BLaER1 (cell line): ENCODE data around the gene NCBP3.

Source experiments
- H3K27ac ChIP-seq: shearing (Covaris generic); formaldehyde crosslinking; 2 replicates; pipeline ENCODE4 v1.8.1; 2022
- H3K27me3 ChIP-seq: shearing (Covaris generic); formaldehyde crosslinking; 2 replicates; pipeline ENCODE4 v1.8.1; 2022
- H3K36me3 ChIP-seq: shearing (Covaris generic); formaldehyde crosslinking; 2 replicates; pipeline ENCODE4 v1.8.1; 2022
- H3K4me1 ChIP-seq: shearing (Covaris generic); formaldehyde crosslinking; 2 replicates; pipeline ENCODE4 v1.8.1; 2022
- H3K4me2 ChIP-seq: shearing (Covaris generic); formaldehyde crosslinking; 2 replicates; pipeline ENCODE4 v1.8.1; 2022
- H3K4me3 ChIP-seq: shearing (Covaris generic); formaldehyde crosslinking; 2 replicates; pipeline ENCODE4 v1.8.1; 2022
- H3K9ac ChIP-seq: shearing (Covaris generic); formaldehyde crosslinking; 2 replicates; pipeline ENCODE4 v1.8.1; 2022
- H3K9me3 ChIP-seq: shearing (Covaris generic); formaldehyde crosslinking; 2 replicates; pipeline ENCODE4 v1.8.1; 2022
- H4K20me1 ChIP-seq: shearing (Covaris generic); formaldehyde crosslinking; 2 replicates; pipeline ENCODE4 v1.8.1; 2022
- Cebpa-rat ChIP-seq: shearing (Covaris generic); IDR thresholded peaks from 2 replicates; pipeline ENCODE4 v1.8.1; 2022

The NCBP3 gene, protein sequence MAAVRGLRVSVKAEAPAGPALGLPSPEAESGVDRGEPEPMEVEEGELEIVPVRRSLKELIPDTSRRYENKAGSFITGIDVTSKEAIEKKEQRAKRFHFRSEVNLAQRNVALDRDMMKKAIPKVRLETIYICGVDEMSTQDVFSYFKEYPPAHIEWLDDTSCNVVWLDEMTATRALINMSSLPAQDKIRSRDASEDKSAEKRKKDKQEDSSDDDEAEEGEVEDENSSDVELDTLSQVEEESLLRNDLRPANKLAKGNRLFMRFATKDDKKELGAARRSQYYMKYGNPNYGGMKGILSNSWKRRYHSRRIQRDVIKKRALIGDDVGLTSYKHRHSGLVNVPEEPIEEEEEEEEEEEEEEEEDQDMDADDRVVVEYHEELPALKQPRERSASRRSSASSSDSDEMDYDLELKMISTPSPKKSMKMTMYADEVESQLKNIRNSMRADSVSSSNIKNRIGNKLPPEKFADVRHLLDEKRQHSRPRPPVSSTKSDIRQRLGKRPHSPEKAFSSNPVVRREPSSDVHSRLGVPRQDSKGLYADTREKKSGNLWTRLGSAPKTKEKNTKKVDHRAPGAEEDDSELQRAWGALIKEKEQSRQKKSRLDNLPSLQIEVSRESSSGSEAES

DNA sequence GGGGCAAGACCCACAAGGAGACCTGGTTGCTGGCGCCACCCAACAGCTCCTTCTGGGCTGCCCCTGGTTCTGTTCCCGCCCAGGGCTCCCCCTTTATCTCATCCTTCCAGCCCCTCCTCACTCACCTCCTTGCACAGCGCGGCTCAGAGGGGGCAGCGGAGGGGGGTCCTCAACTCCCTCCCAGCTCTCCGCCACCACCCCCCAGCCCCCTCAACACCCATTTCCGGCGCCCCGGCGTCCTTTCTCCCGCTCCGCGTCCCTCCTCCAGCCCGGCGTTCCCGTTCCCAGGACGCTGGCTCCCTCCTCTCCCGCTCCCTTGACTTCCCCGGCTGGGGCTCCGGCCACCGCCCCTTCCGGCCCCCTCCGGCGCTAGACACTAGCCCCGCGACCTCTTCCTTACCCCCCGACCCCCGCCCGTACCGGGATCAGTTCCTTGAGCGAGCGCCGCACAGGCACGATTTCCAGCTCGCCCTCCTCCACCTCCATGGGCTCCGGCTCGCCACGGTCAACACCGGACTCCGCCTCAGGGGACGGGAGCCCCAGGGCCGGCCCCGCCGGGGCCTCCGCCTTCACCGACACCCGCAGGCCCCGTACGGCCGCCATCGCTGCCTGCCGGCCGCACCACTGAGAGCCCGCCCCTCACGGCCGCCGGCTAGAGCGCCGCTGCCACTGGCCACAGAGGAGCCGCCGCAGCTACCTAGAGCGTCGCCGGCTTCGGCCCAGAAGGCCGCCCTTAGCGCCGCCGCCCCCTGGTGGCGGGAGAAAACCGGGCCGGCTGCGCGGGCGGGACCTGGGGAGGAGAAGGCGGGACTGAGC is at the start of gene NCBP3:
TSS of gene NCBP3 (minus strand) at position 626 of the 816 bp plus-strand sequence. CDS start at position 603, 23 bp downstream.
- Histone ChIP-seq H3K9me3 (no peaks in the 10 kb centered on the region), H3K27me3 (no peaks in the 10 kb centered on the region), H3K4me1 (peaks cover 46% of the 10 kb centered on the region), H3K36me3 (peaks cover 37% of the 10 kb centered on the region), H3K4me2 (peak within 1 kb of the TSS; percentile 92), H3K4me3 (peak within 1 kb of the TSS; percentile 98), H3K9ac (peak within 1 kb of the TSS; percentile 98), H3K27ac (peak within 1 kb of the TSS; percentile 96), H4K20me1 (peaks cover 42% of the 10 kb centered on the region)
- no peak for TF ChIP-seq Cebpa-rat

DNA sequence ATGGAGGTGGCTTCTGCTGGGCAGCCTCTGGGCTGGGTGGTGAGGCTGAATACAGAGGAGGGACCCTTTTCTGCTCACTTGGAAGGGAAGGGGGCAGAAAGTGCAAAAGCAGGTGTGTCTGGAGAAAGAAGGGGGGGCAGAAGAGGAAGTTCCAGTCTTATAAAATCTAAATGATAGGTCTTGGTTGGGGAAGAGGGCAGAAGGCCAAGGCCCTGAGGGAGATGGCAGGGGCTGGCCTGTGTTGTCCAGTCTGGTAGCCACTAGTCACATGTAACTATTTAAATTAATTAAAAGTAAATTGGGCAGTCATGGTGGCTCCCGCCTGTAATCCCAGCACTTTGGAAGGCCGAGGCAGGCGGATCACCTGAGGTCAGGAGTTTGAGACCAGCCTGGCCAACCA is 49.3 kb upstream of the NCBP3 start:
- no peak for TF ChIP-seq Cebpa-rat
- Histone ChIP-seq H3K4me1 (peaks cover 73% of the 10 kb centered on the region), H4K20me1 (peaks cover 17% of the 10 kb centered on the region), H3K9ac (no peak overlapping the region), H3K4me2 (peak overlapping the region; percentile 24; the same call in 1 of the 2 replicates), H3K36me3 (peaks cover 37% of the 10 kb centered on the region), H3K4me3 (no peak overlapping the region), H3K27me3 (peaks cover 5% of the 10 kb centered on the region; the same call in 1 of the 2 replicates), H3K9me3 (no peaks in the 10 kb centered on the region), H3K27ac (no peak overlapping the region)

DNA sequence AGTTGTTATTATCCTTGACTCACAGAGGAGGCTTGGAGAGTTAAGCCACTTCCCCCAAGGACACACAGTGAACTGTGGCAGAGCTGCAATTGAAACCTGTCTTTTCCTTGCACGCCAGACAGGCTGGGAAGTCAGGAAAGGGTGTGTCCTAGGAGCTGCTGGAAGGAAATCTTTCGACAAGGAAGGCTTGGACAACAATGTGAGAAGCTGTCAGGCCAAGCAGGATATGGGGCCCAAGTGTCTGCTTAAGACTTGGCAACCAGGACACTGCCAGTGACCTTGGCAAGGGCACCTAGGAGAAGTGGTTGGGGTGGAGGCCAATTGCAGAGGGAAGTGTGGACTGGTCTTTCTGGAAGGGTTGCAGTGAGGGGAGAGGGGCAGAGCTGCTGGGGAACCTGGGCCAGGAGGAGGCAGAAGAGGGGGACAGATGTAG is 48.9 kb upstream of the NCBP3 start:
- no peak for TF ChIP-seq Cebpa-rat
- H3K9ac ChIP-seq = no peak overlapping the region
- H3K27ac ChIP-seq = no peak overlapping the region

DNA sequence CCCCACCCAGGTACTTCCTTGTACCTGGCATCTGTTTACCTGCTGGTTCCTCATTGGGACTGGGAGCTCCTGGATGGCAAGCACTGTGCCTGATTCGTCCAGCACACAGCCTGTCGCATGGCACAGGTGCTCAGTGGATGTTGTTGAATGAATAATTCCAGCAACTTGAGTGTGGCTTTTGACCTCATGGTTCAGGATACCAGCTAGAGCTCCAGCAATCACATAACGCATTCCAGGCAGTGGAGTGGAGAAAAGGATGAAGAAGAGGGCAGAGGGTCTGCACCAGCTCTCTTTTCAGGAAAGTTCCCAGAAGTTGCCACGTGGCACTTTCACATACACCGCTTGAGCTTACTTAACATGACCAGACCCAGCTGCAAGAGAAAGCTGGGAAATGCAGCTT is 48.1 kb upstream of the NCBP3 start:
- Histone ChIP-seq H3K9me3 (no peaks in the 10 kb centered on the region), H4K20me1 (peaks cover 29% of the 10 kb centered on the region), H3K9ac (no peak overlapping the region), H3K27me3 (peaks cover 5% of the 10 kb centered on the region; the same call in 1 of the 2 replicates), H3K4me2 (no peak overlapping the region), H3K4me3 (no peak overlapping the region), H3K27ac (no peak overlapping the region), H3K4me1 (peaks cover 84% of the 10 kb centered on the region), H3K36me3 (peaks cover 28% of the 10 kb centered on the region)
- no peak for TF ChIP-seq Cebpa-rat

More for the DNA sequence above, 48.9 kb upstream of the NCBP3 start:
- Histone ChIP-seq H3K9me3 (no peaks in the 10 kb centered on the region), H3K36me3 (peaks cover 35% of the 10 kb centered on the region), H3K27me3 (peaks cover 5% of the 10 kb centered on the region; the same call in 1 of the 2 replicates), H3K4me1 (peaks cover 78% of the 10 kb centered on the region), H4K20me1 (peaks cover 22% of the 10 kb centered on the region), H3K4me2 (peak overlapping the region; percentile 24; the same call in 1 of the 2 replicates), H3K4me3 (no peak overlapping the region)

DNA sequence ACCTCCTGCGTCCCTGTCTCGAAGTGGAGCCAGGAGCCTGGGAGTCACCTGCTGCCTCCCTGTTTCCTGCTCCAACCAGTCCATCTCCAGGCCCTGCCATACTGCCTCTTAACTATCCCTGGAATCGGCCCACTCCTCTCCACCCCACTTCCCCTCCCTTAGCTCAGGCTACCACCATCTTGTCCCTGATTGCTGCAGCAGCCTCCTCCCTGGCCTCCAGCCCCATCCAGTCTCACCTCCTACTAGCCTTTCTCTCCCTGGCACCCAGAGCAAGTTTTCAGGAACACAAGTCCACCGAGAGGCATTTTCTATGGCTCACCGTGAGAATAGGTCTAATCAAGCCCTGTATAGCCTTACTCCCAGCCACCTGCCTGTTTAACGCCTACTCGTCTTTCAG is 47.7 kb upstream of the NCBP3 start:
- H3K27ac ChIP-seq = peak overlapping the region; percentile 59; the same call in 1 of the 2 replicates
- H3K9me3 ChIP-seq = no peaks in the 10 kb centered on the region
- peak overlapping the region; percentile 83 for H3K4me2 ChIP-seq
- TF ChIP-seq Cebpa-rat = no peak
- peaks cover 23% of the 10 kb centered on the region for H3K36me3 ChIP-seq
- H3K9ac ChIP-seq = peak overlapping the region; percentile 70; the same call in 1 of the 2 replicates
- peaks cover 34% of the 10 kb centered on the region for H4K20me1 ChIP-seq
- peak overlapping the region; percentile 80 for H3K4me3 ChIP-seq
- peaks cover 84% of the 10 kb centered on the region for H3K4me1 ChIP-seq
- H3K27me3 ChIP-seq = peaks cover 5% of the 10 kb centered on the region; the same call in 1 of the 2 replicates

DNA sequence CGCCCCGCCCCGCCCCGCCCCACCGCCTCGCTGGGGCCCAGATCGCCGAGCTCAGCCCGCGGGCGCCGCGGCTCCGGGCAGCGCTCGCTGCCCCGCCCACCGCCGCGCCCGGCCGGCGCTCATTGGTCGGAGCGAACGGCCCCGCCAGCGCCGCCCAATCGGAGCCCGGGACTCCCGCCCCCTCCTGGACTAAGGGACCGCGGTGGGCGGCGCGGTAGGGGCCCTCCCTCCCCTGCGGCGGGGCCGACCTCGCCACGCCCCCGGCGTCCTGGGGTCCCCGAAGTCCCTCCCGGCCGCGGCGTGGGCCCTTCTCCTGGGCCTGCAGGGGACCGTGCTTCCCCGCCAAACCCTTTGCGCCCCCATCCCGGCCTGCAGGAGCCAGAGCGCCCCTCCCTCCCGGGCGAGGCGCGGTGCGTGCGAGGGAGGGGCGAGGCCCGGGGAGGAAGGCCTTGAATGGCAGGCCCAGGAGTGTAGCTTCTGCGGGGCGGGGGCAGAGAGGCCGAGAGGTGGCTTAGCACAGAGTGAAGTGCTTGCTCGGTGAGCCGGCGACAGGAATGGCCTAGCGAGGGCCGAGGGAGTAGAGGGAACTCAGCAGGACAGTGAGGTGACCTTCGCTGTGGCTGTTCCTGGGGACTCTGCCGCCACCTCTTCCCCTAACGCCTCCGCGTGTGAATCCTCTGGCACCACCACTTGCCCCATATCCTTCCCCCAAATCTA is 47.1 kb upstream of the NCBP3 start, which contains the start of gene CAMKK1:
TSS of gene CAMKK1 (minus strand) at position 51 of the 717 bp plus-strand sequence. CDS start 7,366 bp downstream, outside the sequence.
- no peaks in the 10 kb centered on the region for H3K9me3 ChIP-seq
- peaks cover 84% of the 10 kb centered on the region for H3K4me1 ChIP-seq
- no peak for TF ChIP-seq Cebpa-rat
- H4K20me1 ChIP-seq = peaks cover 37% of the 10 kb centered on the region
- peaks cover 17% of the 10 kb centered on the region for H3K36me3 ChIP-seq
- H3K4me3 ChIP-seq = peak within 1 kb of the TSS; percentile 80
- peaks cover 5% of the 10 kb centered on the region; the same call in 1 of the 2 replicates for H3K27me3 ChIP-seq
- H3K4me2 ChIP-seq = peak within 1 kb of the TSS; percentile 100
- peak within 1 kb of the TSS; percentile 75 for H3K9ac ChIP-seq
- H3K27ac ChIP-seq = peak within 1 kb of the TSS; percentile 59

DNA sequence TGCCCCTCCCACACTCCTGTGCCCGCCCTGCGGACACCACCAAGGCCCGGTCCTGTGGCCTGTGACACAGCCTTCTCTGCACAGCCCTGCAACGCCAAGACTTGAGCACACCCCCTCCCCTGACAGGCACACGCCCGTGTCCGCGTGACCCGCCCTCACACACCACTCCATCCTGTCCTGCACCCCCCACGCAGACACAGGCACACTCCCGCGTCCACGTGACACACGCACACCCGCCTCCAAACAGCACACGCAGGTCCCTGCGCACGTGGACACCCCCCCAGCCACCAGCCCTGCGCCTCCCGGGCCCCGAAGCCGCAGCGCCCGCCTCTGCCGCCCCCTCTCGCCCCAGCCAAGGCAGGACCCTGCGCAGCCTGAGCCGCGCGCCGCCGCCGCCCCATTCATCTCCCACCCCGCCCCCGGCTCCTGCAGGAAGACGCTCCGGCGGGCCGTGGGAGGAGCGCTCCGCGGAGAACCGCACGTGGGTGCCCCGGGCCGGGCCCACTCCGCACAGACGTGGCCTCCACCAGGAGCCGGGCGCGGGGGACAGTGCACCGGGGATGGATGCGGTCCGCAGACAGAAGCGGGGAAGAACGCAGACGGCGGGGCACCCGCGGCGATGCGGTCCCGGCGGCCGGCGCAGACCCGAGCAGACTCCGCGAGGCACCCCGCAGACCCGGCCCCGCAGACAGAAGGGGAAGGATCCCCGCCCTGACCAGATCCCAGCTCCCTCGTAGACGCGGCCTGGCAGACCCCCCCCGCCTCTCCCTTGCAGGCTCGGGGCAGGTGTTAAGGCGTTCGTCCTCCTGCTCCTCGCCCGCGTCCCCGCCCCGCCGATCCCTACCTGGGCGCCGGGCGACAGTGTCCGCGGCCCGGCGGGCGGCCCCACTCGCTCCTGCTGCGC is 46.3 kb upstream of the NCBP3 start:
- Histone ChIP-seq H3K9me3 (no peaks in the 10 kb centered on the region), H3K27me3 (peaks cover 5% of the 10 kb centered on the region; the same call in 1 of the 2 replicates), H3K27ac (peak overlapping the region; percentile 51), H4K20me1 (peaks cover 37% of the 10 kb centered on the region), H3K4me1 (peaks cover 84% of the 10 kb centered on the region), H3K4me2 (peak overlapping the region; percentile 100), H3K9ac (peak overlapping the region; percentile 75), H3K4me3 (peak overlapping the region; percentile 80), H3K36me3 (peaks cover 9% of the 10 kb centered on the region)
- TF ChIP-seq Cebpa-rat = no peak

DNA sequence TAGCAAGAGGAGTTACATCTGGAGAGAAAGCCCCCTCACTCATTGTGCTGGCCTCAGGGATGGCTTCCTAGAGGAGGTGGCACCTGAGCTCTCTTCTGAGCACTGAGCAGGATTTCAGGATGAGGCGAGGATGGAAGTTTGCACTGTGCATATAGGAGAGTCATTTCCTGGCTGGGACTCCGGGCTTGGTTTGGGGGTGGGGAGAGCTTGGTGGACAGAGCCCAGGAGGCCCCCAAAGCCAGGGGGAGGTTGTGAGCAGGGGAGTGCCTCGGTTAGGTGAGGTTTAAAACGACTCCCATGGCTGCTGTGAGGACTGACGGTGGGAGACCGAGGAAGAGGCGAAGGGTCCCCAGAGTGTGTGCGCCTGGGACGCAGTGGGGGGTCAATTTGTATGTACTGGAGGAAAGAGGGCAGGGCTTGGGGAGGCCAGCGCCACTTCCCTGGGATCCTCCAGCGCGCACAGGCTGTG is 45.6 kb upstream of the NCBP3 start:
- peaks cover 2% of the 10 kb centered on the region; the same call in 1 of the 2 replicates for H3K36me3 ChIP-seq
- peak overlapping the region; percentile 75 for H3K9ac ChIP-seq
- H3K4me2 ChIP-seq = peak overlapping the region; percentile 100
- H4K20me1 ChIP-seq = peaks cover 37% of the 10 kb centered on the region
- no peak for TF ChIP-seq Cebpa-rat
- peak overlapping the region; percentile 80 for H3K4me3 ChIP-seq
- H3K27me3 ChIP-seq = peaks cover 5% of the 10 kb centered on the region; the same call in 1 of the 2 replicates
- no peak overlapping the region for H3K27ac ChIP-seq
- peaks cover 84% of the 10 kb centered on the region for H3K4me1 ChIP-seq
- no peaks in the 10 kb centered on the region for H3K9me3 ChIP-seq
